GM23338 (cell line): ENCODE measurements around the gene RSPH4A.

Experiments used
- CREB1 ChIP-seq: fragments of 250-450 bp; sonication (Bioruptor Pico); IDR thresholded peaks from 2 replicates; pipeline ENCODE4 v1.5.0; 2020; ENCODE audit warnings: low read depth, mild to moderate bottlenecking, moderate library complexity
- CTCF ChIP-seq, 2 experiments: fragments of 200-600 bp in 1 of 2; sonication (generic) in 1 of 2; conservative IDR thresholded peaks; 2 replicates each; pipeline versions ENCODE4 v1.5.1 to v1.6.1; 2016 to 2017; ENCODE audit warnings: antibody characterized with exemption in 2 of 2, low read depth in 2 of 2, mild to moderate bottlenecking in 2 of 2, moderate library complexity in 1 of 2
- POLR2AphosphoS5 ChIP-seq: IDR thresholded peaks from 2 replicates; pipeline ENCODE4 v1.6.1; 2016; ENCODE audit warnings: antibody characterized with exemption, low read depth
- REST ChIP-seq: IDR thresholded peaks from one replicate; pipeline ENCODE4 v1.6.1; 2018; ENCODE audit warnings: antibody characterized with exemption; ENCODE audit not compliant: unreplicated experiment

- TF ChIP-seq CTCF (conservative IDR thresholded peaks at IDR 0.05; ENCODE audit: low read depth in 2 of 2) (no peak), POLR2AphosphoS5 (no peak), REST (no peak), CREB1 (CRISPR knock-in tag) (no peak)
Measured at GRCh38 chr6:116568821-116569755, 47.2 kb upstream of the RSPH4A start.
